DND-41 (cell line): Measurements from ENCODE around the gene DEFB118.
"Not testable (repeated sequence)": the region's sequence is repeated elsewhere in the genome, so short reads cannot be mapped to it uniquely, and the experiment has no call there.

ENCODE experiments used
- ATAC-seq: fragments of 200-7000 bp; cut with Tn5 transposase; 3 replicates; pipeline ENCODE4 v1.9.1; 2021; ENCODE audit warnings: low read depth; ENCODE audit not compliant: insufficient read depth
- DNase-seq: peaks from one replicate; pipeline ENCODE4 v3.0.0-alpha.2; 2020
- H2AFZ ChIP-seq: 2 replicates; pipeline ENCODE4 v1.6.0; 2012; ENCODE audit warnings: low read depth, low read length
- H3K27ac ChIP-seq: 2 replicates; pipeline ENCODE4 v1.5.1; 2012; ENCODE audit warnings: low read length, inconsistent platforms
- H3K27me3 ChIP-seq: fragments of 200-600 bp; sonication (generic); 2 replicates; pipeline ENCODE4 v1.6.0; 2012; ENCODE audit warnings: low read length, mild to moderate bottlenecking, inconsistent platforms; ENCODE audit not compliant: insufficient read depth, poor library complexity
- H3K36me3 ChIP-seq: 2 replicates; pipeline ENCODE4 v1.5.1; 2012; ENCODE audit warnings: low read length, inconsistent platforms; ENCODE audit not compliant: insufficient read depth
- H3K4me1 ChIP-seq: 2 replicates; pipeline ENCODE4 v1.5.1; 2012; ENCODE audit warnings: mild to moderate bottlenecking, low read length; ENCODE audit not compliant: insufficient read depth
- H3K4me2 ChIP-seq: 2 replicates; pipeline ENCODE4 v1.6.0; 2012; ENCODE audit warnings: mild to moderate bottlenecking, moderate library complexity, low read length, inconsistent platforms; ENCODE audit not compliant: insufficient read depth
- H3K4me3 ChIP-seq, 2 experiments: fragments of 200-600 bp in 1 of 2; shearing (Covaris generic) in 1 of 2; 2 replicates each; pipeline ENCODE4 v1.5.1; 2012 to 2016; ENCODE audit warnings: inconsistent platforms in 2 of 2, low read length in 2 of 2, mild to moderate bottlenecking in 2 of 2, low read depth in 1 of 2, moderate library complexity in 1 of 2
- H3K79me2 ChIP-seq: 2 replicates; pipeline ENCODE4 v1.6.0; 2012; ENCODE audit warnings: low read length, inconsistent platforms; ENCODE audit not compliant: insufficient read depth
- H3K9ac ChIP-seq: 2 replicates; pipeline ENCODE4 v1.6.0; 2012; ENCODE audit warnings: low read depth, mild to moderate bottlenecking, inconsistent platforms, low read length, moderate library complexity
- H3K9me3 ChIP-seq: 2 replicates; pipeline ENCODE4 v1.5.1; 2012; ENCODE audit warnings: low read length, moderate library complexity, mild to moderate bottlenecking, inconsistent platforms; ENCODE audit not compliant: insufficient read depth, severe bottlenecking
- H4K20me1 ChIP-seq: 2 replicates; pipeline ENCODE4 v1.6.0; 2012; ENCODE audit warnings: low read length; ENCODE audit not compliant: insufficient read depth
- EZH2 ChIP-seq: IDR thresholded peaks from 3 replicates; pipeline ENCODE4 v1.6.1; 2012; ENCODE audit warnings: borderline replicate concordance, low read depth, mild to moderate bottlenecking, moderate library complexity, low read length, inconsistent platforms; ENCODE audit not compliant: severe bottlenecking
- TF ChIP-seq, protein P1 (sequence below): IDR thresholded peaks from 2 replicates; pipeline ENCODE4 v1.5.1; 2012; ENCODE audit warnings: borderline replicate concordance, low read length, moderate library complexity, mild to moderate bottlenecking; ENCODE audit not compliant: poor library complexity, severe bottlenecking; ENCODE audit errors: extremely low read depth

DEFB118 gene

DNA sequence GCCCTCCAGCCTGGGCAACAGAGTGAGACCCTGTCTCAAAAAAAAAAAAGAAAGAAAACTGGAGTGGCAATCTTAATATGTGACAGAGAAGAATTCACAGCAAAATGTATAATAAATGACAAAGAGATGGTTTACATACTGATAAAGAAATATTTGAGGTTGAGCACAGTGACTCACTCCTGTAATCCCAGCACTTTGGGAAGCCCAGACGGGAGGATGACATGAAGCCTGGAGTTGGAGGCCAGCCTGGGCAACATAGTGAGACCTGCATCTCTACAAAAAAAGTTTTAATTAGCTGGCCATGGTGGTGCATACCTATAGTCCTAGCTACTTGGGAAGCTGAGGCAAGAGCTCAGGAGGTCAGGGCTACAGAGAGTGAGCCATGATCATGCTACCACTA, 12.4 kb upstream of the DEFB118 start:
- no peak for DNase-seq
- Histone ChIP-seq H3K4me3 (no peak overlapping the region), H3K9ac (no peak overlapping the region), H3K27ac (no peak overlapping the region), H4K20me1 (no peaks in the 10 kb centered on the region), H3K4me2 (no peak overlapping the region), H3K36me3 (no peaks in the 10 kb centered on the region), H2AFZ (no peak overlapping the region), H3K27me3 (no peaks in the 10 kb centered on the region), H3K79me2 (no peaks in the 10 kb centered on the region), H3K4me1 (no peaks in the 10 kb centered on the region), H3K9me3 (no peaks in the 10 kb centered on the region)
- ATAC-seq = no peak
- TF ChIP-seq EZH2 = no peak
- TF ChIP-seq, protein P1, sequence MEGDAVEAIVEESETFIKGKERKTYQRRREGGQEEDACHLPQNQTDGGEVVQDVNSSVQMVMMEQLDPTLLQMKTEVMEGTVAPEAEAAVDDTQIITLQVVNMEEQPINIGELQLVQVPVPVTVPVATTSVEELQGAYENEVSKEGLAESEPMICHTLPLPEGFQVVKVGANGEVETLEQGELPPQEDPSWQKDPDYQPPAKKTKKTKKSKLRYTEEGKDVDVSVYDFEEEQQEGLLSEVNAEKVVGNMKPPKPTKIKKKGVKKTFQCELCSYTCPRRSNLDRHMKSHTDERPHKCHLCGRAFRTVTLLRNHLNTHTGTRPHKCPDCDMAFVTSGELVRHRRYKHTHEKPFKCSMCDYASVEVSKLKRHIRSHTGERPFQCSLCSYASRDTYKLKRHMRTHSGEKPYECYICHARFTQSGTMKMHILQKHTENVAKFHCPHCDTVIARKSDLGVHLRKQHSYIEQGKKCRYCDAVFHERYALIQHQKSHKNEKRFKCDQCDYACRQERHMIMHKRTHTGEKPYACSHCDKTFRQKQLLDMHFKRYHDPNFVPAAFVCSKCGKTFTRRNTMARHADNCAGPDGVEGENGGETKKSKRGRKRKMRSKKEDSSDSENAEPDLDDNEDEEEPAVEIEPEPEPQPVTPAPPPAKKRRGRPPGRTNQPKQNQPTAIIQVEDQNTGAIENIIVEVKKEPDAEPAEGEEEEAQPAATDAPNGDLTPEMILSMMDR = no peak

DNA sequence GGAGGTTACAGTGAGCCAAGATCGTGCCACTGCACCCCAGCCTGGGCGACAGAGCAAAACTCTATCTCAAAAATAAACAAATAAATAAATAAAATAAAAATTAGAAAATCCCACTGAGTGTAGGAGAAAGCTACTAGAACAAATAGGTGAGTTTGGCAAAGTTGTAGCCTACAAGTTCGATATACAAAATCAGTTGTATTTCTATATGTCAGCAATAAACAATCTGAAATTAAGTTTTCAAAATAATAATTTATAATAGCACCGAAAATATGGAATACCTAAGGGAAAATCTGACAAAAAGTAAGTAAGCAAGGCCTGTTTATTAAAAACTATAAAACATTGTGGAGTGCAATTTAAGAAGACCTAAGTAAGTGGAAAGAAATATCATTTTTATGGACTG, 5.1 kb upstream of the DEFB118 start:
- H3K4me3 ChIP-seq = no peak overlapping the region
- H3K4me1 ChIP-seq = no peaks in the 10 kb centered on the region
- H3K9me3 ChIP-seq = no peaks in the 10 kb centered on the region
- no peak overlapping the region for H3K4me2 ChIP-seq
- no peaks in the 10 kb centered on the region for H4K20me1 ChIP-seq
- no peak overlapping the region for H2AFZ ChIP-seq
- ATAC-seq = no peak
- H3K27ac ChIP-seq = no peak overlapping the region
- H3K79me2 ChIP-seq = no peaks in the 10 kb centered on the region
- H3K9ac ChIP-seq = no peak overlapping the region
- no peak for DNase-seq
- no peak for TF ChIP-seq EZH2
- H3K27me3 ChIP-seq = no peaks in the 10 kb centered on the region
- no peaks in the 10 kb centered on the region for H3K36me3 ChIP-seq

DNA sequence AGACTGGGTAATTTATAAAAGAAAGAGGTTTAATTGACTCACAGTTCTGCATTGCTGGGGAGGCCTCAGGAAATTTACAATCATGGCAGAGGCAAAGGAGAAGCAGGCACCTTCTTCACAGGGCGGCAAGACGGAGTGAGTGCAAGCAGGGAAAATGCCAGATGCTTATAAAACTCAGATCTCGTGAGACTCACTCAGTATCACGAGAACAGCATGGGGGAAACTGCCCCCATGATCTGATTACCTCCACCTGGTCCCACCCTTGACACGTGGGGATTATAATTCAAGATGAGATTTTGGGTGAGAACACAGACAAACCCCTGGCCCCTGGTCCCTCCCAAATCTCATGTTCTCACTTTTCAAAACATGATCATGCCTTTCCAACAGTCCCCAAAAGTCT, 4.1 kb upstream of the DEFB118 start:
- not testable (repeated sequence) for H2AFZ ChIP-seq, H3K4me1 ChIP-seq, H3K27me3 ChIP-seq, H3K4me3 ChIP-seq, H3K36me3 ChIP-seq, H3K9ac ChIP-seq, H3K9me3 ChIP-seq, ATAC-seq, H3K79me2 ChIP-seq, H3K27ac ChIP-seq, DNase-seq, H4K20me1 ChIP-seq, H3K4me2 ChIP-seq

DNA sequence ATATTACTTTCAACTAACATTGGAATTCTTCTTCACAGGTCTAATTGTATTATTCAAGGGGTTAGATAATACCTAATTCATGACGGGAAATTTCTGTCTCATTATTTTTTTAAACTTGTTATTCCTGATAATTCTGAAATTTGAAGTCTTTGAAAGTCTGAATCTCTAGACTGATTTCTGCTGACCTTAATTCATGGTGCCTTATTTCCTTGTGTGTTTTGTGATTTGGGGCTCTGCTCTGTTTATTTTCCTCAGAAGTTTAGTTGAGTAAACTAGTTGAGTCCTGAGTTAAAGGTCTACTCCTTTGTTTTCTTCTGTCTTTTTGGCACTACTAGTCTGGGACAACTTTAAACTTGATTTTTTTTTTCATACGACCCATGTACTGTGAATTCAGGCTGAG, 5.9 kb downstream of the DEFB118 start:
- Histone ChIP-seq H3K4me3 (no peak overlapping the region), H3K79me2 (no peaks in the 10 kb centered on the region), H3K9me3 (no peaks in the 10 kb centered on the region), H2AFZ (no peak overlapping the region), H3K4me2 (no peak overlapping the region), H3K36me3 (no peaks in the 10 kb centered on the region), H3K4me1 (no peaks in the 10 kb centered on the region), H3K27ac (no peak overlapping the region), H3K9ac (no peak overlapping the region), H3K27me3 (peaks cover 3% of the 10 kb centered on the region), H4K20me1 (no peaks in the 10 kb centered on the region)
- no peak for TF ChIP-seq EZH2
- TF ChIP-seq, protein P1 = no peak
- DNase-seq (no peak), ATAC-seq (no peak)
